Fibroblast of peridontal ligament (primary cell): ENCODE data around the gene KLHL30.

Source experiments
- DNase-seq: peaks from one replicate; pipeline ENCODE4 v3.0.0-alpha.2; 2010; ENCODE audit errors: extremely low read depth

Gene KLHL30

DNA sequence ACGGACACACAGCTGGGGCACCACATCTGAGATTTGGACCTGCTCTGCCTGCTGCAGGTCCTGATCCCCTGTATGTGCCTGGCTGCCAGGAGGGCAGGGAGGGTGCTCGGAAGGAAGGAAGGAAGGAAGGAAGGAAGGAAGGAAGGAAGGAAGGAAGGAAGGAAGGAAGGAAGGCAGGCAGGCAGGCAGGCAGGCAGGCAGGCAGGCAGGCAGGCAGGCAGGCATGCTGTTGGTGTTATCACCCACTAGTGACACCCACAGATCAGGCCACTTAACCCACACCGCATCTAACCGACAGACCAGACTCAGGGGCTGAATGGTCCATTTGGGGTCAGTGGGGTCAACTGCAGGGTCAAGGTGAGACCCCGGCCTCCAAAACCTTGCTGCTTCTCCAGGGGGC is 5.8 kb downstream of the KLHL30 start:
- DNase-seq = no peak

DNA sequence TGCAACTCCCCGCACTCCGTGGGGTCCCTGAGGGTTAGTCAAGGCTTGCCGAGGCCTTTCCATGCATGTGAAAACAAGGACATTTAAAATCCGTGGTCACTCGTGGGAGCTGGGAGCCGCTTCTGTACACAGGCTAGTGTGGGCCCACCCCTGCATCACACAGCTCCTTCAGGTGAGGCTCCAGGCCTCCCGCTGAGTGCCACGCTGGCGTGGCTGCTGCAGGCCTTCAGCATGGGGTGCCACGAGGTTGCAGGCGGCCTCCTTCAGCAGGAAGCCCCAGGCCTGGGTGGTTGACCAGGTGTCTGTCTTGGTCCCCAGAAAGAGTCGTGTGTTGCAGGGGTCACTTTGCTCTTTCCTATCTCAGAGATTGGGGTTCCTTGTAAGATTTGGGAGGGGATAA is 6.6 kb downstream of the KLHL30 start:
- no peak for DNase-seq

GRCh38 chr2:238145851-238146250 is 7.4 kb downstream of the KLHL30 start:
- DNase-seq = no peak

GRCh38 chr2:238146884-238147544 is 8.5 kb downstream of the KLHL30 start:
- no peak for DNase-seq

DNA sequence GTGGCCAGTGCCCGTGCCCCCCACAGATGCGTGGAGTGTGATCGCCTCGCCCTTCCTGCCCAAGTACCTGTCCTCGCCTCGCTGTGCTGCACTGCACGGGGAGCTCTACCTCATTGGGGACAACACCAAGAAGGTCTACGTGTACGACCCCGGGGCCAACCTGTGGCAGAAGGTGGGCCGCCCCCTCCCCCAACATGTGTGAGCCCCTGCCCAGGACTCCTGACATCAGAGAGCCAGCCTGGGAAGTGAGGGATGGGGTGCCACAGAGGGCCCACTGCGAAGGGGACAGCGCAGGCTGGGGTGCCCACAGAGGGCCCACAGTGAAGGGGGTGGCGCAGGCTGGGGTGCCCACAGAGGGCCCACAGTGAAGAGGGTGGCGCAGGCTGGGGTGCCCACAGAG is 10.5 kb downstream of the KLHL30 start:
- DNase-seq = no peak

DNA sequence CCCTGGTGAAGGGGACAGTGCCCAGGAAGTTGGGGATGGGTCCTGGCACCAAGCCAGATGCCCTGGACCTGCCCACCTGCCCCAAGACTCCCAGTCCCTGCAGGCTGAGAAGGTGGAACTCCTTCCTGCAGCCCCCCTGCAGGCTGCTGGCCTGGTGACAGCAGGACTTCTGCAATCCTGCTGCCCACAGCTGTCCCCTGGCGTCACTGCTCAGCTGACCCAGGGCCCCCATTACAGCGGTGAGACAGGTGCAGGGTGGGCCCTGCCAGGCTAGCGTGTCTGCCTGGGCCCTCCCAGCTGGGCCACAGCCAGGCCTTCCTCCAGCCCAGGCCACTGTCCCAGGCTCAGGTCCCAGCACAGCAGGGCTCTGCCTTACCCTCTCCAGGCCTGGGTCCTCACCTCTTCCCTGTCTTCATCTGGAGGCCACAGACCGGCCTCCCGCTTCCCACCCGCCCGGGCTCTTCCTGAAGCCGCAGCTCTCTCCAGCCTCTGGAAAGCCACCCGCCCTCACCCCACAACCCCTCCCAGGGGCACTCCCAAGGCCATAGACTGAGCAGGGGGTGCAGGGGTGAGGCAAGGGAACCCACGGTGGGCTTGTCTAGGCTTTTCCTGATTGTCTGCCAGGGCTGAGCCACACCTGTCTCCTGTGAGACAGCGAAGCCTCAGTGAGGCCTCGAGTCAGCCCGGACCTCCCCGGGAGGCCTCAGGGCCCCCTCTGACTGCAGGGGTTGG is 11.5 kb downstream of the KLHL30 start:
- DNase-seq = no peak

GRCh38 chr2:238150686-238151085 is 12.2 kb downstream of the KLHL30 start:
- no peak for DNase-seq

- DNase-seq = no peak
Measured at GRCh38 chr2:238151205-238151604, 12.7 kb downstream of the KLHL30 start.

GRCh38 chr2:238151628-238152235 is 13.3 kb downstream of the KLHL30 start:
- no peak for DNase-seq

DNA sequence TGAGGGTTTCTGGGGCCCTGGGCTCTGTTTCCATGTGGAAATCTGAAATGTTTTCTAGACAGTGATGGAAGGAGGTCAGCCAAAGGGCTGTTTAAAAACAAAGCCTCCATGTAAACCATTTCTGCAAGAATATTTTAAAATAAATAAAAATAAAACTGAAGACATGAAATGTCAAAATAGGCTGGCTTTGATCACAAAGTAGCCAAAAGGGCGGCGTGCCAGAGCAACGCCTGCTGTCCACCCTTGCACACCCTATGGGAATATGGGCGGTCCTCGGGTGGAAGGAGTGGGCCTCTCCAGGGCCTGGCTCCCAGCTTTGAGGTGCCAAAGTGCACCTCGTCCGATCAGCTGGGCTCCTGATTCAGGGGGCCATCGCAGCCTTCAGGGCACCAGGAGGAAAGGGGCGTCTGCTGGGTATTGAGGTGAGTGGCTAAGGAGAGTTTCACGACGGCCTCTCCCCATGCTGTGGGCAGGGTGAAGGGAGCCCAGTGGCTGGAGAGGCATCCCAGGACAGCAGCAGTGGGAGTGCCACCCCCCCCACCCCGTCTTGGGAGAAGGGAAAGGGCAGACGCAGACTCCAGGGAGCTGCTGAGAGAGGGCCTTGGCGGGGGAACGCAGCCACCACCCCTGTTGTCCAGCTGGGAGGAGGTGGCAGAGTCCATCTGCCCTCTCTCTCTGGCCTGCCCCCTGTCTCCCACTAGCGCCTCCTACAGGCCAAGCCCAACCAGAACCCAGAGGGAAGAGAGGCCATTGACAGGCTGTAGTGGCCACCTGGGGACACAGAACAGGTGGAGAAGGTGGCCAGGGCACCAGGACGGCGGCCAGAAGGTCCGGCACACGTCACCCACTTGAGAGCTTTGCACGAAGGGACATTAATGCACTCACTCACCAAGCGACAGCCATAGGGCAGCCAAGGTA is 14.6 kb downstream of the KLHL30 start:
- DNase-seq = peak; percentile 38

DNA sequence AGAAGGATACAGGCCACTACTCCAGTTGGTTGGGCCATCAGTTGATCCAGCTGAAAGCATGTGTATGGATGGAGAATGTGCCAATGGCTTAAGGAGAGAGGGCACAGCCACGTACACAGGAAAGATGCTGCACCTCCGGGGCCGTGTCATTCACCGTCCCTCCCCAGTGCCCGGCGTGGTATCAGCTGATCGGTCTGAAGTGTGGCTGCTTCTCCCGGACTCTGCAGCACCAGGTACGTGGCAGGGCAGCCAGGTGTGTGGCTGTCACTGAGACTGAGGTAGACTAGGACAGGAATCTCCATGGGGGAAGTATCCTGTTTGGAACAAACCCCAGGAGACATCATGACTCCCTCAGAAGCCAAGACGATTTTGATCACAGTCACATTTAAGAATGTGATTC is 16.1 kb downstream of the KLHL30 start:
- DNase-seq = no peak

DNA sequence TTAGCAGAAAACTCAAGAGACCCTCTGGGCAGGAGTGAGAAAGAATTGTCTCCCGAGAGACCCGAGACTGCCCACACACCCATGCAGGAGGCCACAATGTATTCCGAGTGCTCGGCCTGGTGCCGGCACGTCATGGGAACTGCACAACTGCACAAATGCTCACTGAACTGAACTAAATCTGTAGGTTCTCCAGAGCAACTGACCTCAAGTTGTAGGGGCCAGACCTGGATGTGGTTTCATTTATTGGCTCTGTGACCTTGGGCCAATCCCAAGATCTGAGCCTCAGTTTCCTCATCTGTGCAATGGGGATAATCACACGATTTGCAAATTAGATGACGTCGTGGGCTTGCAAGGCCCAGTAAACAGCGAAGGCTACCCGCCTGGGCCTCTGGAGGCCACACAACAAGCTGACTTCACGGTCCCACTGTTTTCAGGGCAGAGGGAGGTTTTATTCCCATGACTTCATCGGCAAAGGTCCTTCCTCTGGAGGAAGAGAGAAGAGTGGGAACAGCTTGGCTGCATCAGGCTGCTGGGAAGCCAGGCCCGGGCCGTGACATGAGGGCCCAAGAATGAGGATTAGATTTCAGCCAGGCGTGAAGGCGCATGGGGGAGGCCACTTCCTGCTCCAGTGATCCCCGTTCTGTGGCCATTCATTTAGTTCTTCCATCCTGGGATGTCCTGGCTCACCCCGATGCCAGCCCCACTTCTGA is 16.7 kb downstream of the KLHL30 start:
- DNase-seq = peak; percentile 87

- peak; percentile 59 for DNase-seq
Measured at GRCh38 chr2:238155761-238156694, 17.6 kb downstream of the KLHL30 start.

DNA sequence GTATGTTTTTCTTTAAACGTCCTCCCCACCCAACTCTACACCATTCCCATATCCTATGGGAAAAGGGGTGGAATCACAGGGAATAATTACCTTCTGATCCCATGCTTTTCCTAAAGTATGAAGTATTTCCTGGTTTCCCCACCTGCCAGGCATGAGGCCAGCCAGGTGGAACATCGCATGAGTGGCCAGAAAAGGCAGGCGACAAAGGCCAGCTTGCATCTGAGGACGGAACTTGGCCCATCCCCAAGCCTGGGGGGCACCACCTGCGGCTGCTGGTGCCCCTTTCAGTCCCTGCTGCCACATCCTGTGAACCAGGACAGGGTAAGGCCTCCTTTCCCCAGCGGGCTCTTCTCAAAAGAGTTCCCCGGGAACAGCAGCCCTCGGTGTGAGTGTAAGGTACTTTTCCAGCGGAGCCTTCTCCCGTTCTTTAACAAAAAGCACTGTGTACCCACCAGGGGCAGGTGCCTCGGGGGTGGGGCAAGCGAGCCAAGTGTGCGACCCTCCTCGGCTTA is 19.1 kb downstream of the KLHL30 start:
- no peak for DNase-seq

- no peak for DNase-seq
Measured at GRCh38 chr2:238158018-238158508, 19.6 kb downstream of the KLHL30 start.

GRCh38 chr2:238158509-238159070 is 20.1 kb downstream of the KLHL30 start, which contains the start of gene ERFE:
Gene ERFE (plus strand): TSS chr2:238158970. CDS start chr2:238159008, 38 bp downstream.
- DNase-seq = no peak

DNA sequence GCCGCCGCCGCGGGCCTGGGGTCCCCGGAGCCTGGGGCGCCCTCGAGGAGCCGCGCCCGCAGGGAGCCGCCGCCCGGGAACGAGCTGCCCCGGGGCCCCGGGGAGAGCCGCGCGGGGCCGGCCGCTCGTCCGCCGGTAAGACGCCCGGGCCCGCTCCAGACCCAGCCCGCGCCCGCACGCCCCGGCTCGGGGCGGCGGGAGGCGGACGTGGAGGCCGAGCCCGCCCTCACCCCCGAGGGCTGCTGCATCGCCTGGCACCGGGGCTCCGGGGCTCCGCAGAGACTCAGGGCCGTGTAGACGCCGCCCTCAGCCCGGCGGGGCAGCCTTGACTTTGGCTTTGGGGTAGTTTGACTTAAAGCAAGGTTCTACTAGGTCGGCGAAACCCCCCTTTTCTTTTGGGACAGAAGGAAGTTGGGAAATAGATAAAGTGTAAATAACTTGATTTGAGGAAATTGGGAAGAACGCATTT is 20.6 kb downstream of the KLHL30 start:
- DNase-seq = no peak

DNA sequence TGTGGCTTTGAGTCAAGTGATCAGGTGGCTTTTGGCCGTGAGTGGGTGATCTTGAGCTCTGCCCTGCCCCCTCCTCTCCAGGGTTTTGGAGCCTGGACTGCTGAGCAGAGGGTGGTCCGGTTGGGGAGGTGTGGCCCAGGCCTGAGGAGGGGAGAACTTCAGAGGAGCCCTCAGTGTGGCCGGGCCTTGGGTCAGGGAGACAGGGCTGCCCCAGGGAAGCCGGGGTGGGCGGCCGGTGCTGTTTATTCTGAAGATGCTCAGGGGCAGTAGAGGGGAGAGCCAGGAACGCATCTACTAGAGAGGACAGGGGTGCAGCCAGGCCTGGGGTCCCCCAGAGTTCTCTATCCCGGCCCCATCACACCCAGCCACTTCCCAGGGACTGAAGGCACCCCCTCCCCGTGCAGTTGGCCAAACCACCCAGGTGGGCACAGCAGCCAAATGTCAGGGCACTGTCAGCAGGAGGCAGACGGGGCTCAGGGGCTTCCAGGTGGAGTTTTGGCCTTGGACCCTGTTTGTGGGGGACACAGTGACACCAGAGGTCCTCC is 21.3 kb downstream of the KLHL30 start:
- DNase-seq = no peak
